Measurements from ENCODE around the gene RAMP1. TPM values are rescaled to one million over a fixed set of nuclear protein-coding genes. Genes with fewer than 3 reads are reported as not detected.
"Not testable (repeated sequence)": the region's sequence is repeated elsewhere in the genome, so short reads cannot be mapped to it uniquely, and the experiment has no call there.

RAMP1 gene
- total RNA-seq, 6 experiments from 2014 or later: 10.1 to 75.2 (median 37.5) TPM

- Histone ChIP-seq H3K9me3 (no peaks in the 10 kb centered on the region), H3K27me3 (no peaks in the 10 kb centered on the region), H3K36me3 (no peaks in the 10 kb centered on the region), H3K4me3 (no peak overlapping the region), H3K4me1 (no peaks in the 10 kb centered on the region), H3K27ac (no peak overlapping the region)
- ATAC-seq: no peak
- intact Hi-C loops (cut with DNase I): no loop called here
- TF ChIP-seq CTCF (IDR thresholded peaks at IDR 0.05): no peak
- TF ChIP-seq POLR2A (IDR thresholded peaks at IDR 0.05): no peak
- no peak for DNase-seq
- WGBS (ENCODE audit: insufficient coverage, low coverage, low lambda C conversion rate, missing lambda C conversion rate): 67% methylated on average over 4 of the region's 4 CpGs
Observed at GRCh38 chr2:237841051-237841450, 18.4 kb upstream of the RAMP1 start.

GRCh38 chr2:237848940-237849339 lies 10.5 kb upstream of the RAMP1 start:
- ATAC-seq; DNase-seq; H3K27ac ChIP-seq; H3K4me3 ChIP-seq; intact Hi-C loops (cut with DNase I); H3K27me3 ChIP-seq; H3K36me3 ChIP-seq; H3K9me3 ChIP-seq; H3K4me1 ChIP-seq: not testable (repeated sequence)
- WGBS (ENCODE audit: insufficient coverage, low coverage, low lambda C conversion rate, missing lambda C conversion rate): no CpG with 5 or more reads among the region's 12 CpGs

- no peak for ATAC-seq
- TF ChIP-seq CTCF (IDR thresholded peaks at IDR 0.05): no peak
- TF ChIP-seq POLR2A (IDR thresholded peaks at IDR 0.05): no peak
- intact Hi-C loops (cut with DNase I): no loop called here
Observed at GRCh38 chr2:237854295-237854694, 5.1 kb upstream of the RAMP1 start.

GRCh38 chr2:237857791-237858190 lies 1.6 kb upstream of the RAMP1 start:
- 64% methylated on average over 6 of the region's 8 CpGs for WGBS (ENCODE audit: insufficient coverage, low coverage, low lambda C conversion rate, missing lambda C conversion rate)
- Histone ChIP-seq H3K4me1 (peaks cover 0 to 32% (median 7%) of the 10 kb centered on the region in 4 donors), H3K27ac (no peak overlapping the region), H3K36me3 (peaks cover 0 to 2% (median 0%) of the 10 kb centered on the region in 4 donors), H3K9me3 (no peaks in the 10 kb centered on the region), H3K27me3 (no peaks in the 10 kb centered on the region), H3K4me3 (no peak overlapping the region)
- intact Hi-C loops (cut with DNase I): no loop called here
- DNase-seq (no peak), ATAC-seq (no peak)
- TF ChIP-seq CTCF (IDR thresholded peaks at IDR 0.05) (no peak), POLR2A (IDR thresholded peaks at IDR 0.05) (no peak)

More at GRCh38 chr2:237854295-237854694, 5.1 kb upstream of the RAMP1 start:
- H3K27me3 ChIP-seq: no peaks in the 10 kb centered on the region
- WGBS (ENCODE audit: insufficient coverage, low coverage, low lambda C conversion rate, missing lambda C conversion rate): 90% methylated on average over 3 of the region's 3 CpGs
- peaks cover 0 to 5% (median 0%) of the 10 kb centered on the region in 4 donors for H3K4me1 ChIP-seq
- no peak overlapping the region for H3K27ac ChIP-seq
- H3K9me3 ChIP-seq: no peaks in the 10 kb centered on the region
- H3K36me3 ChIP-seq: peaks cover 0 to 2% (median 0%) of the 10 kb centered on the region in 4 donors
- DNase-seq: no peak
- H3K4me3 ChIP-seq: no peak overlapping the region

GRCh38 chr2:237858294-237859081 lies 935 bp upstream of the RAMP1 start:
- TF ChIP-seq CTCF (IDR thresholded peaks at IDR 0.05) (peak; percentile 73 to 88 (median 82)), POLR2A (IDR thresholded peaks at IDR 0.05) (no peak)
- peak overlapping the region in 1 of 3 donors; percentile 88 for H3K27ac ChIP-seq
- H3K4me3 ChIP-seq: no peak overlapping the region
- ATAC-seq (peak; percentile 80 to 89 (median 86)), DNase-seq (peak; percentile 68 to 80 (median 74))
- peaks cover 0 to 2% (median 0%) of the 10 kb centered on the region in 4 donors for H3K36me3 ChIP-seq
- peaks cover 0 to 39% (median 10%) of the 10 kb centered on the region in 4 donors for H3K4me1 ChIP-seq
- intact Hi-C loops (cut with DNase I): no loop called here
- H3K9me3 ChIP-seq: no peaks in the 10 kb centered on the region
- 61% methylated on average over 13 of the region's 14 CpGs for WGBS (ENCODE audit: insufficient coverage, low coverage, low lambda C conversion rate, missing lambda C conversion rate)
- H3K27me3 ChIP-seq: no peaks in the 10 kb centered on the region

Data from right lobe of liver (tissue), 6 donors.